ENCODE data around the gene PSME3IP1. TPM values are rescaled to one million over a fixed set of nuclear protein-coding genes. Genes with fewer than 3 reads are reported as not detected.
A peak's percentile ranks its signal among the peaks of the same experiment; 100 is the strongest.

Gene PSME3IP1
- total and polyA plus RNA-seq, 9 of the 15 experiments (the other 6 are each of a cell fraction or from before 2014, with no cell fraction given), result 63.8 to 187 (median 142) TPM

GRCh38 chr16:57123216-57123973, 62.4 kb downstream of the PSME3IP1 start:
- intact Hi-C loops (cut with micrococcal nuclease), result no loop called here
- 27% methylated on average over 7 of the region's 7 CpGs for WGBS (ENCODE audit: insufficient coverage, low coverage, missing lambda C conversion rate)
- Histone ChIP-seq H3K9ac (ENCODE audit: insufficient read depth in 1 of 2, low read depth in 2 of 2, low read length in 2 of 2) (peak overlapping the region in 1 of 2 experiments; percentile 42; a peak in 1 of 4 replicates), H3K79me2 (ENCODE audit: control insufficient read depth, insufficient read depth, low read length) (no peaks in the 10 kb centered on the region), H4K20me1 (replicated peaks; ENCODE audit: control insufficient read depth, insufficient read depth, low read length) (no peaks in the 10 kb centered on the region; the same call in 1 of the 2 replicates), H3K4me2 (ENCODE audit: insufficient read depth, low read length) (no peak overlapping the region), H3K36me3 (ENCODE audit: control insufficient read depth, insufficient read depth, low read length) (no peaks in the 10 kb centered on the region), H3K4me1 (replicated peaks in 1 of 2; ENCODE audit: control insufficient read depth in 2 of 2, insufficient read depth in 2 of 2, low read length in 2 of 2) (peaks cover 7% of the 10 kb centered on the region in 2 experiments; a peak in 4 of 5 replicates), H3K9me1 (ENCODE audit: control insufficient read depth, insufficient read depth, low read length) (no peaks in the 10 kb centered on the region), H3K9me3 (replicated peaks; ENCODE audit: control insufficient read depth, insufficient read depth, low read depth, low read length) (no peaks in the 10 kb centered on the region), H2AFZ (ENCODE audit: low read depth, low read length) (no peak overlapping the region), H3K4me3 (no peak overlapping the region), H3K27ac (ENCODE audit: extremely low read depth, low read depth, low read length) (no peak overlapping the region), H3K27me3 (ENCODE audit: control insufficient read depth in 2 of 2, insufficient read depth in 2 of 2, low read length in 2 of 2) (no peaks in the 10 kb centered on the region)
- POLR2A ChIA-PET, result interaction anchor here (0.6 kb wide), 1 partner anchor 38 kb away, joined by 3 read pairs; no protein-coding TSS in a partner anchor
- CTCF ChIA-PET (ENCODE audit: low intra/inter-chr PET ratio), result no interaction called here
- FAIRE-seq (peak; percentile 80), DNase-seq (ENCODE audit: extremely low read depth in 1 of 4, low spot score in 3 of 4) (peak in 3 of 4 experiments; percentile 40 to 57 (median 54)), ATAC-seq (peak; percentile 55)
- BruUV-seq (replicated peaks), result no TSS peak
- in situ Hi-C loops (cut with MboI), result no loop called here
- TF ChIP-seq CREB5 (CRISPR knock-in tag; IDR thresholded peaks at IDR 0.05) (no peak), ZNF217 (CRISPR knock-in tag; IDR thresholded peaks at IDR 0.05) (no peak), KDM1A (IDR thresholded peaks at IDR 0.05) (peak; percentile 38 to 50; a peak in 2 of 4 replicates), ELF2 (CRISPR knock-in tag; IDR thresholded peaks at IDR 0.05) (no peak), THRA (IDR thresholded peaks at IDR 0.05) (no peak), ZNF24 (IDR thresholded peaks at IDR 0.05) (no peak), POLR2A (conservative IDR thresholded peaks at IDR 0.05) (no peak), RBM25 (IDR thresholded peaks at IDR 0.05; ENCODE audit: low read depth, low read length, severe bottlenecking) (peak; percentile 41), SETDB1 (IDR thresholded peaks at IDR 0.05; ENCODE audit: low read length) (no peak), NFRKB (IDR thresholded peaks at IDR 0.05; ENCODE audit: low read depth) (no peak), BMI1 (IDR thresholded peaks at IDR 0.05; ENCODE audit: low read length) (no peak), GTF2F1 (IDR thresholded peaks at IDR 0.05; ENCODE audit: low read depth, low read length) (no peak), ARID1B (IDR thresholded peaks at IDR 0.05) (no peak), THRB (CRISPR knock-in tag; conservative IDR thresholded peaks at IDR 0.05) (no peak), NFIC (IDR thresholded peaks at IDR 0.05) (peak; percentile 51), GTF2A2 (tag; IDR thresholded peaks at IDR 0.05) (no peak), PURB (CRISPR knock-in tag; IDR thresholded peaks at IDR 0.05; ENCODE audit: low read depth) (no peak), RCOR1 (IDR thresholded peaks at IDR 0.05; ENCODE audit: borderline replicate concordance in 1 of 2, low read depth in 2 of 2, low read length in 2 of 2) (peak in 1 of 2 experiments; percentile 28; a peak in 1 of 4 replicates)

Data from K562 (cell line).